GM21526 (cell line): ENCODE measurements around the gene KCNK2.

Source experiments
- ATAC-seq: cut with Tn5 transposase; IDR thresholded peaks from one replicate; pipeline ENCODE4 v1.9.1; 2021; ENCODE audit warnings: moderate library complexity; ENCODE audit not compliant: unreplicated experiment, low FRiP score

The KCNK2 gene

GRCh38 chr1:215241451-215241850 is 158.9 kb downstream of the KCNK2 start:
- no peak for ATAC-seq

GRCh38 chr1:215243345-215244054 is 161.0 kb downstream of the KCNK2 start:
- no peak for ATAC-seq

- no peak for ATAC-seq
Observed at GRCh38 chr1:215250913-215251312, 168.4 kb downstream of the KCNK2 start.

GRCh38 chr1:215251428-215251827 is 168.9 kb downstream of the KCNK2 start:
- ATAC-seq = no peak

- no peak for ATAC-seq
Observed at GRCh38 chr1:215252164-215252563, 169.6 kb downstream of the KCNK2 start.

GRCh38 chr1:215256936-215257679 is 174.6 kb downstream of the KCNK2 start:
- ATAC-seq = no peak

GRCh38 chr1:215260711-215261110 is 178.2 kb downstream of the KCNK2 start:
- no peak for ATAC-seq

- no peak for ATAC-seq
Observed at GRCh38 chr1:215262106-215262505, 179.6 kb downstream of the KCNK2 start.

- no peak for ATAC-seq
Observed at GRCh38 chr1:215263636-215264035, 181.1 kb downstream of the KCNK2 start.

- no peak for ATAC-seq
Observed at GRCh38 chr1:215264649-215265048, 182.1 kb downstream of the KCNK2 start.

GRCh38 chr1:215267495-215267894 is 185.0 kb downstream of the KCNK2 start:
- ATAC-seq = no peak

- no peak for ATAC-seq
Observed at GRCh38 chr1:215269955-215270354, 187.4 kb downstream of the KCNK2 start.

- ATAC-seq = no peak
Observed at GRCh38 chr1:215273838-215274516, 191.4 kb downstream of the KCNK2 start.

GRCh38 chr1:215276582-215276981 is 194.0 kb downstream of the KCNK2 start:
- ATAC-seq = no peak

- ATAC-seq = no peak
Observed at GRCh38 chr1:215277532-215277931, 195.0 kb downstream of the KCNK2 start.

- ATAC-seq = no peak
Observed at GRCh38 chr1:215279682-215280081, 197.1 kb downstream of the KCNK2 start.

- ATAC-seq = no peak
Observed at GRCh38 chr1:215282557-215282956, 200.0 kb downstream of the KCNK2 start.

GRCh38 chr1:215285013-215285800 is 202.7 kb downstream of the KCNK2 start:
- no peak for ATAC-seq
